GM19467 (cell line): ENCODE results near the gene ST6GALNAC3.
"Not testable (repeated sequence)": the region's sequence is repeated elsewhere in the genome, so short reads cannot be mapped to it uniquely, and the experiment has no call there.

ENCODE experiments used
- ATAC-seq: cut with Tn5 transposase; IDR thresholded peaks from one replicate; pipeline ENCODE4 v1.9.1; 2021; ENCODE audit warnings: mild to moderate bottlenecking, moderate library complexity; ENCODE audit not compliant: unreplicated experiment

ST6GALNAC3 gene

GRCh38 chr1:76238094-76238628, 163.6 kb downstream of the ST6GALNAC3 start:
- no peak for ATAC-seq

GRCh38 chr1:76239470-76239918, 164.9 kb downstream of the ST6GALNAC3 start:
- ATAC-seq = no peak

- ATAC-seq = no peak
Observed at GRCh38 chr1:76240316-76240715, 165.8 kb downstream of the ST6GALNAC3 start.

GRCh38 chr1:76242587-76242986, 168.0 kb downstream of the ST6GALNAC3 start:
- ATAC-seq = not testable (repeated sequence)

GRCh38 chr1:76247261-76247852, 172.8 kb downstream of the ST6GALNAC3 start:
- no peak for ATAC-seq

- ATAC-seq = no peak
Observed at GRCh38 chr1:76250271-76250670, 175.7 kb downstream of the ST6GALNAC3 start.

- no peak for ATAC-seq
Observed at GRCh38 chr1:76252431-76252830, 177.9 kb downstream of the ST6GALNAC3 start.

- ATAC-seq = no peak
Observed at GRCh38 chr1:76254104-76255030, 179.8 kb downstream of the ST6GALNAC3 start.

- no peak for ATAC-seq
Observed at GRCh38 chr1:76256289-76257223, 182.0 kb downstream of the ST6GALNAC3 start.

- no peak for ATAC-seq
Observed at GRCh38 chr1:76257823-76258222, 183.3 kb downstream of the ST6GALNAC3 start.

GRCh38 chr1:76259270-76259669, 184.7 kb downstream of the ST6GALNAC3 start:
- no peak for ATAC-seq

- no peak for ATAC-seq
Observed at GRCh38 chr1:76260279-76260678, 185.7 kb downstream of the ST6GALNAC3 start.

- ATAC-seq = no peak
Observed at GRCh38 chr1:76262601-76263000, 188.1 kb downstream of the ST6GALNAC3 start.

GRCh38 chr1:76264642-76265041, 190.1 kb downstream of the ST6GALNAC3 start:
- ATAC-seq = no peak

GRCh38 chr1:76266762-76267161, 192.2 kb downstream of the ST6GALNAC3 start:
- no peak for ATAC-seq

- no peak for ATAC-seq
Observed at GRCh38 chr1:76267631-76268030, 193.1 kb downstream of the ST6GALNAC3 start.

GRCh38 chr1:76268341-76268740, 193.8 kb downstream of the ST6GALNAC3 start:
- no peak for ATAC-seq

GRCh38 chr1:76269155-76269554, 194.6 kb downstream of the ST6GALNAC3 start:
- no peak for ATAC-seq

- ATAC-seq = no peak
Observed at GRCh38 chr1:76274302-76274701, 199.8 kb downstream of the ST6GALNAC3 start.

- ATAC-seq = no peak
Observed at GRCh38 chr1:76274718-76275117, 200.2 kb downstream of the ST6GALNAC3 start.

- ATAC-seq = no peak
Observed at GRCh38 chr1:76278711-76279100, 204.2 kb downstream of the ST6GALNAC3 start.
